Esophagus mucosa (tissue), 1 donor: ENCODE results near the gene CCDC122. TPM values are rescaled to one million over a fixed set of nuclear protein-coding genes. Genes with fewer than 3 reads are reported as not detected.

Source experiments
- ATAC-seq: fragments of 200-7000 bp; cut with Tn5 transposase; one replicate; pipeline ENCODE4 v1.9.1; 2020
- total RNA-seq: library from RNA; stranded (reverse); gene quantifications from one replicate; pipeline ENCODE4 v1.2.4, GENCODE V29; 2023
- donor health status: DM: yes; HTN: yes; CAD: no.

Gene CCDC122
- total RNA-seq, 1 donor from 2014 or later = 5.5 TPM

GRCh38 chr13:43799191-43799590, 80.3 kb downstream of the CCDC122 start:
- peak; percentile 56 for ATAC-seq

- no peak for ATAC-seq
Measured at GRCh38 chr13:43797869-43798268, 81.7 kb downstream of the CCDC122 start.

- ATAC-seq = no peak
Measured at GRCh38 chr13:43797159-43797558, 82.4 kb downstream of the CCDC122 start.

- no peak for ATAC-seq
Measured at GRCh38 chr13:43794416-43794815, 85.1 kb downstream of the CCDC122 start.

GRCh38 chr13:43792076-43792881, 87.3 kb downstream of the CCDC122 start:
- no peak for ATAC-seq

- ATAC-seq = no peak
Measured at GRCh38 chr13:43787997-43788396, 91.5 kb downstream of the CCDC122 start.

- no peak for ATAC-seq
Measured at GRCh38 chr13:43787518-43787891, 92.0 kb downstream of the CCDC122 start.

GRCh38 chr13:43786766-43787517, 92.6 kb downstream of the CCDC122 start, which contains the start of gene ENOX1:
Gene ENOX1 (minus strand): TSS chr13:43786972.
- ATAC-seq = peak; percentile 47

GRCh38 chr13:43786472-43786765, 93.1 kb downstream of the CCDC122 start:
- peak; percentile 41 for ATAC-seq

Other genes starting within 250 kb of the CCDC122 start
- 0.12 TPM for gene ENOX1, start 92.8 kb downstream of the CCDC122 start, total RNA-seq
- 5.8 TPM for gene LACC1, start 164 bp upstream of the CCDC122 start, total RNA-seq